Measurements from ENCODE around the gene FBXL15.

Gene FBXL15

DNA sequence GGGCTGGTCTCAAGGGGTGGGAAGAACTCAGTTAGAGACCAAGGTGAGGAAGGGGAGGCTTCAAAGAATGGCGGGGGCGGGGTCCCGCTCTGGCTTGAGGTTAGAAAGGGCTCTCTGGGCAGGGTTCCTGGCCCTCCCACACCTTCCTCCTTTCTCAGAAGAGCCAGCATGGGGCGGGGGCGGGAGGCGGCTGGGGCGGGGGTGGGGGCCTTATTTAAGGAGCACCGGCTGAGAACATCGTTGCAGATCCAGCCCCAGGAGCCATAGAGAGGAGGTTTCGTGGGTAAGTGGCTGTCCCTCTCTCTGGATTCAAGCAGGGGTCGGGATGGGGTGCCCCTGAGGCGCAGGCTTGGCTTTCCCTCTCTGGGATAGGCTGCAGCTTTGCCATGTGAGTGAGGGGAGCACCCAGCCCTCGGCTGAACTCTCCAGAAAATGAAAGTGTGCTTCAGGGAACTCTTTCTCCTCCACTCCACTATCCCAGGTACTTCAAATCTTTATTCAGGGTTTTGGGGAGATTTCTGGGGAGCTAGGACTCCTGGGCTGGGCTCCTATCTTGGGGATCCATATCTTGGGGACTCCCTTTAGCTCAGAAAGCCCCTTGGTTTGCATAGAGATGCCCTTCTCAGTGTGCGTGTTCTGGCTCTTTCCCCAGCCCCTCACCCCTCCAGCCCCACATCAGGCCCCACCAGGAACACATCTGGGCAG lies 15.0 kb downstream of the FBXL15 start:
- TF ChIP-seq, protein P1, sequence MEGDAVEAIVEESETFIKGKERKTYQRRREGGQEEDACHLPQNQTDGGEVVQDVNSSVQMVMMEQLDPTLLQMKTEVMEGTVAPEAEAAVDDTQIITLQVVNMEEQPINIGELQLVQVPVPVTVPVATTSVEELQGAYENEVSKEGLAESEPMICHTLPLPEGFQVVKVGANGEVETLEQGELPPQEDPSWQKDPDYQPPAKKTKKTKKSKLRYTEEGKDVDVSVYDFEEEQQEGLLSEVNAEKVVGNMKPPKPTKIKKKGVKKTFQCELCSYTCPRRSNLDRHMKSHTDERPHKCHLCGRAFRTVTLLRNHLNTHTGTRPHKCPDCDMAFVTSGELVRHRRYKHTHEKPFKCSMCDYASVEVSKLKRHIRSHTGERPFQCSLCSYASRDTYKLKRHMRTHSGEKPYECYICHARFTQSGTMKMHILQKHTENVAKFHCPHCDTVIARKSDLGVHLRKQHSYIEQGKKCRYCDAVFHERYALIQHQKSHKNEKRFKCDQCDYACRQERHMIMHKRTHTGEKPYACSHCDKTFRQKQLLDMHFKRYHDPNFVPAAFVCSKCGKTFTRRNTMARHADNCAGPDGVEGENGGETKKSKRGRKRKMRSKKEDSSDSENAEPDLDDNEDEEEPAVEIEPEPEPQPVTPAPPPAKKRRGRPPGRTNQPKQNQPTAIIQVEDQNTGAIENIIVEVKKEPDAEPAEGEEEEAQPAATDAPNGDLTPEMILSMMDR (conservative IDR thresholded peaks at IDR 0.05; ENCODE audit: low read depth, low read length), result no peak
- Histone ChIP-seq H3K4me3 (IDR thresholded peaks at IDR 0.05; ENCODE audit: insufficient read depth, low read depth, low read length) (no peak overlapping the region), H2AFZ (ENCODE audit: low read depth) (no peak overlapping the region)

DNA sequence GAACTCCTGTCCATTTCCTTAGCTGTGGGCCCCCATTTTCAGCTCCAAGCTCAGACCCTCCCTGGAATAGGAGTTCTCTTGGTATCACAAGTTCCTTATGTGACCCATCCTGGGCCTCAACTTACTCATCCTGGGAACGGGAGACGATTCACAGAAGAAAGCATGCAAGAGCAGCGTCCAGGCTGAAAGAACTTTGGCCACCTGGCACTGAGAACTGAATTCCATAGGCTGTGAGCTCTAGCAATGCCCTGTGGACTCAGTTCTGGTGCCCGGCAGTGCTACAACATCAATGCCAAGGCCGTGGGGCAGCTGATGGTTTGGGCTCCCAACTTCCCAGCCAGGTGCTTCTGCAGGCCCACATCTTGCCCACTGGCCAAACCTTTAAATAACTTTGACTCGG lies 15.7 kb downstream of the FBXL15 start:
- Histone ChIP-seq H3K27me3 (ENCODE audit: insufficient read depth, low read depth) (peaks cover 12% of the 10 kb centered on the region; the same call in 1 of the 2 replicates), H3K36me3 (ENCODE audit: insufficient read depth) (no peaks in the 10 kb centered on the region), H3K4me3 (IDR thresholded peaks at IDR 0.05; ENCODE audit: insufficient read depth, low read depth, low read length) (no peak overlapping the region), H3K4me1 (ENCODE audit: low read depth, poor library complexity, severe bottlenecking) (peaks cover 9% of the 10 kb centered on the region), H3K27ac (no peak overlapping the region), H3K9ac (no peak overlapping the region), H4K20me1 (ENCODE audit: insufficient read depth) (no peaks in the 10 kb centered on the region), H2AFZ (ENCODE audit: low read depth) (no peak overlapping the region), H3K4me2 (no peak overlapping the region), H3K79me2 (ENCODE audit: insufficient read depth, low read depth) (no peaks in the 10 kb centered on the region; the same call in 1 of the 2 replicates)
- TF ChIP-seq, protein P1 (conservative IDR thresholded peaks at IDR 0.05; ENCODE audit: low read depth, low read length), result no peak

More for the DNA sequence above, 15.0 kb downstream of the FBXL15 start:
- peaks cover 10% of the 10 kb centered on the region for H3K4me1 ChIP-seq (ENCODE audit: low read depth, poor library complexity, severe bottlenecking)
- peaks cover 12% of the 10 kb centered on the region; the same call in 1 of the 2 replicates for H3K27me3 ChIP-seq (ENCODE audit: insufficient read depth, low read depth)
- H3K36me3 ChIP-seq (ENCODE audit: insufficient read depth), result no peaks in the 10 kb centered on the region
- no peak overlapping the region for H3K4me2 ChIP-seq
- H4K20me1 ChIP-seq (ENCODE audit: insufficient read depth), result no peaks in the 10 kb centered on the region
- no peak overlapping the region for H3K9ac ChIP-seq
- H3K27ac ChIP-seq, result no peak overlapping the region
- H3K79me2 ChIP-seq (ENCODE audit: insufficient read depth, low read depth), result no peaks in the 10 kb centered on the region; the same call in 1 of the 2 replicates

DNA sequence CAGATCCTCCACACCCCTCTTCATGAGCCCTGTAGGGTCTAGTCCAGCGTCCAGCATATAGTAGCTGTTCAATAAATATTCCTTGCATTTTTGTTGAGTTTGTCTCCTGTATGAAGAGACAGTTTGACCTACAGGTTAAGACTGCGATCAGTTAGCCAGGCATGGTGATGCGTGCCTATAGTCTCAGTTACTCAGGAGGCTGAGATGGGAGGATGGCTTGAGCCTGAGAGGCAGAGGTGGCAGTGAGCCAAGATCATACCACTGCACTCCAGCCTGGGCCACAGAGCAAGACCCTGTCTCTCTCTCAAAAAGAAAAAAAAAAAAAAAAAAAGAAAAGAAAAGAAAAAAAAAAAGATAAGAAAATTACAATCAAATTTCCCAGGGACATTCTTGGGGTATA lies 16.9 kb downstream of the FBXL15 start:
- Histone ChIP-seq H3K4me2 (no peak overlapping the region), H3K4me3 (IDR thresholded peaks at IDR 0.05; ENCODE audit: insufficient read depth, low read depth, low read length) (no peak overlapping the region), H3K9ac (no peak overlapping the region), H3K27me3 (ENCODE audit: insufficient read depth, low read depth) (peaks cover 12% of the 10 kb centered on the region; the same call in 1 of the 2 replicates), H3K36me3 (ENCODE audit: insufficient read depth) (no peaks in the 10 kb centered on the region), H4K20me1 (ENCODE audit: insufficient read depth) (no peaks in the 10 kb centered on the region), H3K79me2 (ENCODE audit: insufficient read depth, low read depth) (no peaks in the 10 kb centered on the region), H3K27ac (no peak overlapping the region), H2AFZ (ENCODE audit: low read depth) (no peak overlapping the region), H3K4me1 (ENCODE audit: low read depth, poor library complexity, severe bottlenecking) (peaks cover 5% of the 10 kb centered on the region)
- TF ChIP-seq, protein P1 (conservative IDR thresholded peaks at IDR 0.05; ENCODE audit: low read depth, low read length), result no peak

DNA sequence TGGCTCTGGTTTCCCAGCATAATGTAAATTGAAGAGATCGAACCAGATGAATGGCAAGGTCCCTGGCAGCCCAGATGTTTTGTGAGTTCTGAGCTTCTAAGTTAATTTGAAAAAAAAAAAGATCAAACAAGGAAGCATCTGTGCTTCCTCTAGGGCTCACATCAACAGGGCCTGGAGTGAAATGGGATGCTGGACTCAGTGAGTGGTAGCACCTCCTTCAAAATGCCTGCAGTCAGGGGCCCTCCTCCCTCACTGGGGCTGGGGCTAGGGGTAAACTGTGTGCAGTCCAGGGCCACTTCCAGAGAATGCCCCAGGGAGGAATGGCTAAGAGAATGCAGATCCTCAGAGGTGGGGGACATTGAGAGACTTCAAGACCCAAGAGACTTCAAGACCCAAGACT lies 17.7 kb downstream of the FBXL15 start:
- H3K27me3 ChIP-seq (ENCODE audit: insufficient read depth, low read depth), result peaks cover 12% of the 10 kb centered on the region; the same call in 1 of the 2 replicates
- H3K9ac ChIP-seq, result no peak overlapping the region
- H3K4me2 ChIP-seq, result no peak overlapping the region

More for the DNA sequence above, 17.7 kb downstream of the FBXL15 start:
- Histone ChIP-seq H4K20me1 (ENCODE audit: insufficient read depth) (no peaks in the 10 kb centered on the region), H3K36me3 (ENCODE audit: insufficient read depth) (no peaks in the 10 kb centered on the region), H3K4me3 (IDR thresholded peaks at IDR 0.05; ENCODE audit: insufficient read depth, low read depth, low read length) (no peak overlapping the region), H3K79me2 (ENCODE audit: insufficient read depth, low read depth) (no peaks in the 10 kb centered on the region), H3K4me1 (ENCODE audit: low read depth, poor library complexity, severe bottlenecking) (no peaks in the 10 kb centered on the region), H3K27ac (no peak overlapping the region), H2AFZ (ENCODE audit: low read depth) (no peak overlapping the region)
- TF ChIP-seq, protein P1 (conservative IDR thresholded peaks at IDR 0.05; ENCODE audit: low read depth, low read length), result no peak

Measured in KMS-11 (cell line).